NCI-H146 treated with DMSO at 0.1 percent for 48 hours (cell line): ENCODE results near the gene CDK5RAP2.
"Not testable (repeated sequence)": the region's sequence is repeated elsewhere in the genome, so short reads cannot be mapped to it uniquely, and the experiment has no call there.

Experiments used
- DNase-seq: peaks from one replicate; lab custom pipeline; 2025; ENCODE audit not compliant: unreplicated experiment; lab: John Stamatoyannopoulos, UW

The CDK5RAP2 gene

DNA sequence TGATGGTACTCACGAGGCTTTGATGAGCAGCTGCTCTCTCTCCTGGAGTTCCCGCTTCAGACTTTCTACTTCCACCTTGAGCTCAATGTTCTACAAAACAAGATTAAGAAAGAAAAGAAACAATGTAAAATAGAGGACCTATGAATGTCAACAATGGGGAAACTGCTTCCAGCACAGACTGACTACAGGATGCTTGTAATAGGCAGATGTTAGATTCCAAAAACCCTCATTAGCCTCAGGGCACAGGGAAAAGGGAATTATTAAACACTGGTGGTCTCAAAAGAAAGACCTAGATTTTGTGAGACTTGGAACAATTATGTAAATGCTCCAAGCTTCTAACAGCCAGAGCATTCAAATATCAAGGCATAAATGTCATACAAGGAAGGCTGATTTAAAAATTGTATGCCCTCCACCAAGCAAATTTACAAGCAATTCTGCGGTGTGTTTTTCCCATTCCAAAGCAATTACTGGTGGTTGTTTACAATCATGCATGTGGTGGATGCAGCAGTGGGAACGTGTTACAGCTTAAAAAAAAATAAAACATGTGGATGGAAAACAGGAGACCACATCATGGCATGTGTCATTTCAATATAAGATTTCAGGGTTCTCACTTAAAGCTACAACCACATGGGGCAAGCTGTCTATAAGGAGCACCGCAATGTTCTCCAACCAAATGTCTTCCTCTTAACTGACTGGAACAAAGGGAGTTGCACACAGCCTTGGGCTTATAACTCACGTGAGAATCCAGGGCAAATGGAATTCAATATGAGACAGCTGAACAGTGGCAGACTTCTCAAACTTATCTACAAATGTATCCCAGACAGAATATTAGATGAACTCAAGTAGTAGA lies 34.0 kb downstream of the CDK5RAP2 start:
- no peak for DNase-seq

DNA sequence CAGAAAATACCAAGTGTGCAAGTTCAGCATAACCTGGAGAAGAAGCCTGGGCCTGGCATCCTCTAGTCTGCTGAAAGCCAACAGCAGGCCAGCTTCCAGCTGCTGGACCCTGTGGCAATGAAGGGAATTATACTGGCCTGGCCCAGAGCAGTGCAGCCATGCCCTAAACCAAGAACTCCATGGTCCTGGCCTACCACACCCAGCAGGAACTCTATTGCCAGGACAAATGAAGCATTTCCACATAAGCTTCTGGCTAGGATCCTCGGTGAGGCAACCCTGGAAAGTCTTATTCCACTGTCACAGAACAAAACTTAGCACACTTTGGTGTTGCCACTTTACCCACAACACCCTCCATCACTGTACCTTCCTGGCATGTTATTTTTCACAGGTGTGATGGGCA lies 35.5 kb downstream of the CDK5RAP2 start:
- no peak for DNase-seq

DNA sequence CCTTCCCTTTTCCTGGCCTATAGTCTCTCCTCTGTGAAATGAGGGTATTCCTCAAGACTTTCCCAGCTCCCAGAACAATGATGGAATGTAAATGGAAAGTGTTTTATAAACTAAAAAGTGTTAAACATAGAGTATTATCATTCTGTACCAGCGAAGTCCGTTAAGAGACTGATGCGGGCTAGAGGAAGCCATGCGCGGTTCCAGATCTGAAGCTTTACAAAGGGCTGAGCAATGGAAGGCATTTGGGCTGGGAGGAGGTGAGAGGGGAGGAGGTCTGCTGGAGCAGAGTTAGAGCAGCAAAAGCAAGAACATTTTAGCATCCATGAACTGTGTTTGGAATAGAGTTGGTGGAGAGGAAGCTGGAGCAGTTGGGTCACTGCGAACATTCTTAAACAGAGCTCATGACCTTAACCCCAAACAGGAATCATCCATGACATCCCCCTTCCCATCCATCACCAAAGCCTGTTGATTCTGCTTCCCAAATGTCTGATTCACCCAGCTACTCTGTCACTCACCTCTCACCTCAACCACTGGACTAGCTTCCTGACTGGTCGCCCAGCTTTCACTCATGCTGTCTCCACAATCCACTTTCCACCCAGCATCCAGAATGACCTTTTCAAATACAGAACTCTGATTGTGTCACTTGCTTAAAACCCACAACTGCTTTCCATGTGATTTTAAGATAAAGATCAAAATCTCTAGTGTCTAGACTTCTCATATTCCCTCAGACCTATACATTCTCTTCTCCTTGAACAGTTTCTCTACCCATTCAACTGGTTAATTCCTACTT lies 37.1 kb downstream of the CDK5RAP2 start:
- DNase-seq = no peak

GRCh38 chr9:120541921-120542320 lies 38.0 kb downstream of the CDK5RAP2 start:
- no peak for DNase-seq

GRCh38 chr9:120539951-120540350 lies 40.0 kb downstream of the CDK5RAP2 start:
- no peak for DNase-seq

DNA sequence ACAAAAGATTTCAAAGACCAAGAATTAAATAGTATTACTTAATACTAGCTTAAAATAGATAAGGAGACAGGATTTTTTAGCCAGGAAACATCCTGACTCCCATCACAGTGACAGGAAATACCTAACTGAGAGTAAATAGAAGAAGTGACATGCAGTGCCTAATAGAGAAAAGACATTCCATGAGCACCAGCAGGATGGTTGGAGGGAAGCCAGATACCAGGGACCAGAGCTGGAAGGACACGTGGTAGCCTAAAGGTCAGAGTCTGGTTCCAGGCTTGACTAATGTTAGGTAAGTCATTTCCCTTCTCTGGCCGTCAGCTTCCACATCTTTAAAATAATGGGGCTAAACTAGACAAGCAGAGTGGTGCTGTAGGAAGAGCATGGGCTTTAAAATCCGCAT lies 41.6 kb downstream of the CDK5RAP2 start:
- DNase-seq = no peak

DNA sequence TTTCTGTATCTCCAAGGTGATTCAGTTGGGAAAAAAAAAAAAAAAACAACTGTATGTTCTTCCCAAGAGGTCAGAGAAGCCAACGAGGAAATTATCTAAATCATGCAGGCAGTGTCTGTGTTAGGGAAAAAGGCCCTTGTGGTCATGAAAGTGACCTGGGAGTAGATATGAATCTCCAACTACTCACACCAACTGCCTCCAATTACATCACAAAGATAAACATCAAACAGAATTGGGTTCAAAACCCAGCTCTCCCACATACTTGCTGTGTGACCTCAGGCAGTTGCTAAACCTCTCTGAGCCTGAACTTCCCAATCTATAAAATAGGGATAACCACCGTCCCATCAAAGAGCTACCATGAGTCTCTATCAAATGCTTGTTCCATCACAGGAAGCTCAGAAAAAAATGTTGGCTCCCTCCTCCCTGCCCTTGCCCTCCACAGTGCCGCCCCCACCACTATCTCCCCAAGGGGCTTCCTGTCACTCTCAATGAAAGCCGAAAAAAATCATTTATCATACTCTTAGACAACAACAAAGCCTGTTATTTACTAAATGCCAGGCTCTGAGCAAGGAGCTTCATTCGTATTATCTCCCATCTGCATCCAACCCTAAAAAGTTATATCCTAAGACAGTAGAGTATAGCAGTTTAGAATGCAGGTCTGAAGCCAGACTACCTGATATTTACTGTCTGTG lies 42.9 kb downstream of the CDK5RAP2 start:
- no peak for DNase-seq

DNA sequence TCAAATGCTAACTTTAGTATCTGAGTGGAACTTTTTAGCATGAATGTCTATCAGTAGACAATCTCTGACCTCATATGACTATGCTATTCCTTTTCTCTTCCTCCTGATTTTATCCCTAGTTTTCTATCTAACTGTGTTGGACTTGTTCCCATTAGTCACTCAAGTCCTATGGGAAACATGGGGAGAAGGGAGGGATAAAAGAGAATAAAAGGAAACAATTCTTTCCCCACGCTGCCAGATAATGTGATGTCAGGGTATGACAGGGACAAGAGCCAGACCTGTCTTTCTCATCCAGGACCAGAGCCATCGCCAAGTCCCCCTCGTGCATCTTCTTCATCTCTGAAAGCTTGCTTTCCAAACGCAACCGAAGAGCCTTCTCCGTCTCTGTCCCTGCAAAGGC lies 43.9 kb downstream of the CDK5RAP2 start:
- DNase-seq = no peak

- DNase-seq = no peak
Measured at GRCh38 chr9:120534266-120534665, 45.7 kb downstream of the CDK5RAP2 start.

- DNase-seq = no peak
Measured at GRCh38 chr9:120532891-120533290, 47.1 kb downstream of the CDK5RAP2 start.

DNA sequence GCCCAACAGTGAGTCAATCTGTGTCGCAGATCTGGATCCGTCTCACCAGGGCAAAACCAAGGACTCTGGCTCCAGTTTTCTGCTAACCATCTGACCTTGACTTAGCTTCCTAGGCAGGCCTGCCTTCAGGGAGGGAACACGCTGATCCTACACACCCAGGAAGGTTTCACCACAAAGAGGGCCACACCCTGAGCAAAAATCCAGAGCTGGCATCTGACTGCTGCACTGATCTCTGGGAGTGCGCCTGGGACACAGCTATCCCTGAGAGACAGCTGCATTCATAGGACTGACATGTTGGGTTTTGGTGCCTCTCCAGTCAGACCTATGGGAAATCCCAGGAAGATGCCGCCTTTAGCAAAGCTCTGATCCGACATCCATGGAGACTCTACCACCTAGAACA lies 47.5 kb downstream of the CDK5RAP2 start:
- no peak for DNase-seq

GRCh38 chr9:120531683-120532300 lies 48.2 kb downstream of the CDK5RAP2 start:
- DNase-seq = peak; percentile 5

DNA sequence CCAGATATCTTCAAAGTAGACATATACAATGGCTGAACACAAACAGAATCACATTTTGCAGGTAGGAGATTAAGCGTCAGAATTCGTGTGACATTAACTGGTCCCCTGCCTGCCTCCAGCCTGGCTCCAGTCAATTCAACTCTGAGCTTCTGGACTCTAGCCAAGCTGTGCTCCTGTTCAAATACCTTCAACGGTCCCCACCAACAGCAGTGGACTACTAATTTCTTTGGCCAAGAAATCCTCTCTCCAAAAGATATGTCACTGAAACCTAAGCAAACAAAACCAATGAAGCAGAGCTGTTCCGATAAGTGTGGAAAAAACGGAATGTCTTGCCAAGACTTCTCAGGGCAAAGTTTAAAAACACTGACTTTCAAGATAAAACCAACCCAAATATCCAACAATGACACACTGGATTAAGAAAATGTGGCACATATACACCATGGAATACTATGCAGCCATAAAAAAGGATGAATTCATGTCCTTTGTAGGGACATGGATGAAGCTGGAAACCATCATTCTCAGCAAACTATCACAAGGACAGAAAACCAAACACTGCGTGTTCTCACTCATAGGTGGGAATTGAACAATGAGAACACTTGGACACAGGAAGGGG lies 49.6 kb downstream of the CDK5RAP2 start:
- not testable (repeated sequence) for DNase-seq

- DNase-seq = no peak
Measured at GRCh38 chr9:120528829-120529228, 51.1 kb downstream of the CDK5RAP2 start.

- no peak for DNase-seq
Measured at GRCh38 chr9:120528327-120528726, 51.6 kb downstream of the CDK5RAP2 start.

GRCh38 chr9:120526534-120526933 lies 53.4 kb downstream of the CDK5RAP2 start:
- no peak for DNase-seq

- no peak for DNase-seq
Measured at GRCh38 chr9:120524863-120525262, 55.1 kb downstream of the CDK5RAP2 start.

DNA sequence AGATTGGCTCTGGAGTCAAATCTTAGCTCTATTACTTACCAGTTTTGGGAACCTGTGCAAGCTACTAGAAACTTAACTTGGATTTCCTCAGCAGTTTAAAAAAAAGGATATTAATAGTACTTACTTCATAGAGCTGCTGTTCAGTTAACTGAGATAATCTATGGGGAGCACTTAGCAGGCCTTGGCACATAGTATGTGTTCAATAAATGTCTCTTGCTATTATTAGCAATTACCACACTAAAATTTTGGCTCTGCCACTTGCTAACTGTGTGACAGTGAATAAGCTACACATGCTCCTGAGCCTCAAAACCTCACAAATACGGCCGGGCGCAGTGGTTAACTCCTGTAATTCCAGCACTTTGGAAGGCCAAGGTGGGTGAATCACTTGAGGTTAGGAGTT lies 55.9 kb downstream of the CDK5RAP2 start:
- DNase-seq = no peak

DNA sequence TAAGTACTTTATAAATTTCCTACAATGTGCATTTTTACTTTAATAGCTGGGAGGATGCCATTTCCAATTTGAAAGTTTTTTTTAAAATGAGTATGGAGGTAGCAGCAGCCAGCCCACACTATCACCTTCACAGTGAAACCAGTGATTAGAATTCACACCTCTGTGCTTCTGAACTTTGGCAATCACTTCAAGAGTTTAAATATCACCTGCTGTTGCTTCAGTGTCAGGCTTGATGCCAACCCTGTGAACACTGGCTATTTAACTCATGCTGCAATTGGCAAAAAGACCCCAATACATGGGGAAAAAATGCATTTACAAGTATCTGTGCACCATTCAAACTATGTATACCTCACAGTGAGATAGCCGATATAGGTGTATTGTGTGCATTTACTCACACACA lies 57.4 kb downstream of the CDK5RAP2 start:
- DNase-seq = no peak

DNA sequence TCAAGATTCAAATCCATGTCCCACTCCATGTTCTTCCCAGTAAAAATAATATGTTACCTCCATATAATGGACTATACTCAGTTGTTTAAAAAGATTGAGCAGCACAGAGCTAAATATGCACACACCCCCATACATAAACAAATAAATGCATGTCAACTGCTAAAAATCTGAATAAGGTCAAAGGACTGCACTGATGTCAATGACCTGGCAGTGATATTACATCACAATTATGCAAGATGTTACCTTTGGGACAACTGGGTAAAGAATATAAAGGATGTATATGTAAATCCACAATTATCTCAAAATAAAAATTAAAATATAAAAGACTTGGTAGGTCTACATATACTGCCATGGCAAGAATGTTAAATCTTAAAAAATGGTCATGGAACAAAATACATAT lies 57.9 kb downstream of the CDK5RAP2 start:
- DNase-seq = no peak

DNA sequence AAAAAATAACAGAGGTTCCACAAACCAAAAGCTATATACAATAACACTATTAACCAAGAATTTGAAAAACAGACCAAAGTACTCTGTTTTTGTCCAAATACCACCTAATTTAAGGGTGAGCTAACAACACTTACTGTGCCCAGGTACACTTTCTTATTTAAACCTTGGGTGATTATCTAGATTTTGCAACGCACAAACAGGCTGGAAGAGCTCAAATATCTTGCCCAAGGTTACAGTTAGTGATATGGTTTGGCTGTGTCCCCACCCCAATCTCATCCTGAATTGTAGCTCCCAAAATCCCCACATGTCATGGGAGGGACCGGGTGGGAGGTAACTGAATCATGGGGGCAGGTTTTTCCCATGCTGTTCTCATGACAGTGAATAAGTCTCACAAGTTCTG lies 58.9 kb downstream of the CDK5RAP2 start:
- no peak for DNase-seq
